ENCODE measurements around the gene TPRG1L. TPM values are rescaled to one million over a fixed set of nuclear protein-coding genes. Genes with fewer than 3 reads are reported as not detected.

Gene TPRG1L
- total and polyA plus RNA-seq, 10 of the 15 experiments (the other 5 are each of a cell fraction or from before 2014, with no cell fraction given): 1.5 to 16.5 (median 8.0) TPM

GRCh38 chr1:3603156-3603555 lies 21.7 kb upstream of the TPRG1L start:
- TF ChIP-seq YY1 (IDR thresholded peaks at IDR 0.05; ENCODE audit: low read depth, low read length) (no peak), HCFC1 (IDR thresholded peaks at IDR 0.05; ENCODE audit: low read length) (no peak), LARP7 (IDR thresholded peaks at IDR 0.05) (no peak), SREBF2 (IDR thresholded peaks at IDR 0.05; ENCODE audit: low read length) (no peak), MTA3 (IDR thresholded peaks at IDR 0.05; ENCODE audit: borderline replicate concordance, low read length) (no peak), SREBF1 (IDR thresholded peaks at IDR 0.05; ENCODE audit: low read length) (no peak), YBX1 (IDR thresholded peaks at IDR 0.05) (no peak), ATF3 (IDR thresholded peaks at IDR 0.05; ENCODE audit: borderline replicate concordance, extremely low read depth, low read depth, low read length) (no peak), EGR1 (IDR thresholded peaks at IDR 0.05; ENCODE audit: borderline replicate concordance in 1 of 2, low read depth in 2 of 2, low read length in 2 of 2) (no peak), SMARCA5 (IDR thresholded peaks at IDR 0.05) (no peak), EED (IDR thresholded peaks at IDR 0.05; ENCODE audit: low read depth) (no peak), USF1 (IDR thresholded peaks at IDR 0.05; ENCODE audit: borderline replicate concordance, extremely low read length, insufficient read depth, low read depth, low read length) (no peak), CHD2 (IDR thresholded peaks at IDR 0.05; ENCODE audit: borderline replicate concordance, low read depth, low read length) (no peak), RFX5 (IDR thresholded peaks at IDR 0.05; ENCODE audit: low read depth, low read length) (no peak), NR2F1 (conservative IDR thresholded peaks at IDR 0.05) (no peak), NR2C1 (IDR thresholded peaks at IDR 0.05) (no peak), CTCF (IDR thresholded peaks at IDR 0.05 in 2 of 3, conservative IDR thresholded peaks at IDR 0.05 in 1 of 3; ENCODE audit: control insufficient read depth in 2 of 3, extremely low read depth in 1 of 3, insufficient read depth in 1 of 3, low read depth in 3 of 3, low read length in 3 of 3) (no peak), NFYA (IDR thresholded peaks at IDR 0.05; ENCODE audit: borderline replicate concordance, low read depth, low read length) (no peak), CBX3 (IDR thresholded peaks at IDR 0.05; ENCODE audit: borderline replicate concordance, low read depth) (no peak)
- DNase-seq (ENCODE audit: low read depth, low spot score): no peak
- FAIRE-seq: no peak
- Histone ChIP-seq H2AFZ (ENCODE audit: control insufficient read depth, low read depth, low read length) (no peak overlapping the region), H3K27me3 (replicated peaks in 1 of 2; ENCODE audit: control insufficient read depth in 2 of 2, insufficient read depth in 2 of 2, low read length in 1 of 2) (no peaks in the 10 kb centered on the region; a peak in 1 of 4 replicates), H3K4me1 (ENCODE audit: control insufficient read depth, insufficient read depth, low read length) (0 out of 2 replicates have a peak, but pooled peaks cover 2% of the 10 kb centered on the region), H3K36me3 (ENCODE audit: control insufficient read depth in 2 of 2, insufficient read depth in 2 of 2, low read length in 1 of 2) (no peaks in the 10 kb centered on the region), H3K27ac (ENCODE audit: control insufficient read depth, insufficient read depth) (no peak overlapping the region), H3K4me2 (ENCODE audit: control insufficient read depth, insufficient read depth) (no peak overlapping the region), H3K9me3 (replicated peaks; ENCODE audit: control insufficient read depth, insufficient read depth, low read length) (no peaks in the 10 kb centered on the region), H4K20me1 (ENCODE audit: control insufficient read depth, insufficient read depth) (no peaks in the 10 kb centered on the region), H3K4me3 (no peak overlapping the region), H3K79me2 (ENCODE audit: control insufficient read depth, insufficient read depth, low read length) (no peaks in the 10 kb centered on the region), H3K9ac (ENCODE audit: control insufficient read depth, insufficient read depth, low read length) (no peak overlapping the region)
- no peak for ATAC-seq
- in situ Hi-C loops (cut with MboI): no loop called here
- 19% methylated on average over 11 of the region's 11 CpGs for WGBS (ENCODE audit: insufficient coverage, insufficient replicate concordance, low lambda C conversion rate, missing lambda C conversion rate)
- RAD21 ChIA-PET (ENCODE audit: unreplicated experiment): no interaction called here
- SMC1A ChIA-PET (ENCODE audit: uncharacterized antibody, unreplicated experiment): no interaction called here
- POLR2A ChIA-PET: no interaction called here
- CTCF ChIA-PET: no interaction called here
- no TSS peak for BruUV-seq (replicated peaks)
- intact Hi-C loops (cut with micrococcal nuclease; ENCODE audit: unreplicated experiment): no loop called here

Data from GM12878 (cell line).